H1 (cell line): ENCODE data around the gene MYBPC2. TPM values are rescaled to one million over a fixed set of nuclear protein-coding genes. Genes with fewer than 3 reads are reported as not detected.

ENCODE experiments used
- CTCF ChIA-PET: fragments of 300-600 bp; sonication (Branson Sonifier 250); formaldehyde crosslinking; loops from one replicate; lab custom pipeline; 2021; ENCODE audit not compliant: partially characterized antibody; lab: Charles Lee
- POLR2A ChIA-PET: fragments of 300-600 bp; sonication (Branson Sonifier 250); formaldehyde crosslinking; loops from one replicate; lab custom pipeline; 2021; ENCODE audit warnings: inconsistent platforms; ENCODE audit not compliant: partially characterized antibody; lab: Charles Lee
- DNase-seq, 2 experiments: peaks; one replicate each; pipeline versions ENCODE4 v3.0.0 to v3.0.0-alpha.2; 2010 to 2022; ENCODE audit warnings: low spot score in 2 of 2, low read depth in 1 of 2, mixed read lengths in 1 of 2
- FAIRE-seq: peaks from 2 replicates; lab custom pipeline; 2011; peaks lifted over from hg19 to GRCh38; lab: Jason Lieb, UNC
- H2AFZ ChIP-seq: 2 replicates; pipeline ENCODE4 v1.8.1; 2012; ENCODE audit warnings: low read length, inconsistent platforms
- H2AK5ac ChIP-seq: 2 replicates; pipeline ENCODE4 v1.6.1; 2013; ENCODE audit warnings: low read depth, low read length
- H2BK120ac ChIP-seq: replicated peaks from 2 replicates; pipeline ENCODE3; 2013; ENCODE audit warnings: low read depth, low read length, inconsistent platforms
- H2BK12ac ChIP-seq: 2 replicates; pipeline ENCODE4 v1.6.1; 2013; ENCODE audit warnings: low read depth, low read length
- H2BK15ac ChIP-seq: 2 replicates; pipeline ENCODE4 v1.6.1; 2013; ENCODE audit warnings: low read length
- H2BK20ac ChIP-seq: 2 replicates; pipeline ENCODE4 v1.6.1; 2013; ENCODE audit warnings: low read length
- H2BK5ac ChIP-seq: 2 replicates; pipeline ENCODE4 v1.6.1; 2013; ENCODE audit warnings: low read depth, low read length
- H3K14ac ChIP-seq: 2 replicates; pipeline ENCODE4 v1.6.1; 2013; ENCODE audit warnings: inconsistent platforms; ENCODE audit not compliant: insufficient read length
- H3K18ac ChIP-seq: 2 replicates; pipeline ENCODE4 v1.6.1; 2013; ENCODE audit warnings: low read length; ENCODE audit errors: extremely low read depth
- H3K23ac ChIP-seq: 2 replicates; pipeline ENCODE4 v1.6.1; 2013; ENCODE audit warnings: inconsistent platforms; ENCODE audit not compliant: insufficient read length
- H3K23me2 ChIP-seq: 2 replicates; pipeline ENCODE4 v1.6.1; 2013; ENCODE audit warnings: low read depth, low read length
- H3K27ac ChIP-seq: 2 replicates; pipeline ENCODE4 v1.6.1; 2011; ENCODE audit warnings: low read depth, low read length, inconsistent platforms
- H3K27me3 ChIP-seq, 4 experiments: replicated peaks in 1 of 4; 1 replicate in 1 of 4; 2 replicates in 3 of 4; pipeline versions ENCODE4 v1.6.1 to v1.8.1; 2011 to 2013; ENCODE audit warnings: low read length in 3 of 4, mild to moderate bottlenecking in 3 of 4, inconsistent platforms in 2 of 4, mixed read lengths in 2 of 4, moderate library complexity in 1 of 4; ENCODE audit not compliant: control insufficient read depth in 3 of 4, insufficient read depth in 3 of 4; ENCODE audit errors: extremely low read depth in 1 of 4
- H3K36me3 ChIP-seq, 4 experiments: 2 replicates each; pipeline versions ENCODE4 v1.6.1 to v1.8.1; 2011 to 2013; ENCODE audit warnings: mild to moderate bottlenecking in 4 of 4, low read length in 3 of 4, moderate library complexity in 2 of 4, control low read depth in 1 of 4, inconsistent platforms in 1 of 4; ENCODE audit not compliant: insufficient read depth in 4 of 4, control insufficient read depth in 2 of 4
- H3K4ac ChIP-seq: replicated peaks from 2 replicates; pipeline ENCODE3; 2013; ENCODE audit warnings: low read length, low read depth, mixed read lengths, inconsistent platforms; ENCODE audit not compliant: insufficient read length
- H3K4me1 ChIP-seq, 4 experiments: replicated peaks in 1 of 4; 1 replicate in 1 of 4; 2 replicates in 3 of 4; pipeline versions ENCODE4 v1.6.1 to v1.8.1; 2011 to 2013; ENCODE audit warnings: low read length in 3 of 4, inconsistent platforms in 2 of 4, mixed read lengths in 1 of 4; ENCODE audit not compliant: insufficient read depth in 4 of 4, control insufficient read depth in 3 of 4
- H3K4me2 ChIP-seq, 2 experiments: 2 replicates each; pipeline versions ENCODE4 v1.6.1 to v1.8.1; 2011 to 2013; ENCODE audit warnings: low read depth in 2 of 2, low read length in 2 of 2, control low read depth in 1 of 2, inconsistent platforms in 1 of 2, mild to moderate bottlenecking in 1 of 2; ENCODE audit not compliant: insufficient read depth in 1 of 2
- H3K4me3 ChIP-seq, 4 experiments: fragments of 200-600, 300-600 bp in 1 of 4; sonication (generic), shearing (Covaris generic), sonication (Bioruptor Twin) in 1 of 4; 2 replicates each; pipeline versions ENCODE4 v1.5.1 to v1.8.1; 2011 to 2016; ENCODE audit warnings: low read length in 4 of 4, low read depth in 3 of 4, control low read depth in 2 of 4, inconsistent platforms in 2 of 4, mild to moderate bottlenecking in 2 of 4, mixed read lengths in 1 of 4, moderate library complexity in 1 of 4; ENCODE audit not compliant: insufficient read depth in 2 of 4; ENCODE audit errors: extremely low read depth in 1 of 4
- H3K56ac ChIP-seq: replicated peaks from 2 replicates; pipeline ENCODE3; 2013; ENCODE audit warnings: low read depth, mild to moderate bottlenecking, mixed read lengths, low read length, inconsistent platforms; ENCODE audit not compliant: insufficient read length
- H3K79me1 ChIP-seq: 2 replicates; pipeline ENCODE4 v1.6.1; 2013; ENCODE audit warnings: low read depth, low read length, control low read depth
- H3K79me2 ChIP-seq, 2 experiments: 2 replicates each; pipeline versions ENCODE4 v1.6.1 to v1.8.1; 2012 to 2013; ENCODE audit warnings: low read length in 2 of 2, mild to moderate bottlenecking in 2 of 2, inconsistent platforms in 1 of 2; ENCODE audit not compliant: insufficient read depth in 2 of 2, control insufficient read depth in 1 of 2
- H3K9ac ChIP-seq, 4 experiments: replicated peaks in 1 of 4; 1 replicate in 1 of 4; 2 replicates in 3 of 4; pipeline versions ENCODE4 v1.6.1 to v1.8.1; 2011 to 2013; ENCODE audit warnings: low read depth in 3 of 4, low read length in 3 of 4, control low read depth in 2 of 4, mild to moderate bottlenecking in 2 of 4, moderate library complexity in 2 of 4, inconsistent platforms in 1 of 4; ENCODE audit errors: extremely low read depth in 1 of 4
- H3K9me3 ChIP-seq, 2 experiments: 2 replicates each; pipeline versions ENCODE4 v1.6.1 to v1.8.1; 2012 to 2013; ENCODE audit warnings: mild to moderate bottlenecking in 2 of 2, moderate library complexity in 2 of 2, control low read depth in 1 of 2, inconsistent platforms in 1 of 2, low read depth in 1 of 2, low read length in 1 of 2, mixed read lengths in 1 of 2; ENCODE audit not compliant: insufficient read depth in 2 of 2
- H4K20me1 ChIP-seq, 2 experiments: replicated peaks in 1 of 2; 2 replicates each; pipeline versions ENCODE3 to v1.8.1; 2011 to 2013; ENCODE audit warnings: inconsistent platforms in 2 of 2, low read length in 2 of 2, mild to moderate bottlenecking in 1 of 2; ENCODE audit not compliant: insufficient read depth in 2 of 2, control insufficient read depth in 1 of 2
- H4K5ac ChIP-seq: 2 replicates; pipeline ENCODE4 v1.6.1; 2013; ENCODE audit warnings: low read length, low read depth, mixed read lengths, inconsistent platforms; ENCODE audit not compliant: insufficient read length
- H4K8ac ChIP-seq: 2 replicates; pipeline ENCODE4 v1.8.0; 2013; ENCODE audit warnings: mild to moderate bottlenecking, moderate library complexity, low read length, inconsistent platforms; ENCODE audit not compliant: insufficient read depth; ENCODE audit errors: extremely low read depth
- H4K91ac ChIP-seq: replicated peaks from 2 replicates; pipeline ENCODE3; 2013; ENCODE audit warnings: low read length, mixed read lengths, inconsistent platforms; ENCODE audit not compliant: insufficient read length
- SAP30 ChIP-seq: fragments of 300-600 bp; sonication (generic); IDR thresholded peaks from 2 replicates; pipeline ENCODE4 v1.7.1; 2012; ENCODE audit warnings: low read length, moderate library complexity, mild to moderate bottlenecking, inconsistent platforms; ENCODE audit not compliant: insufficient read depth, insufficient replicate concordance
- SRF ChIP-seq: IDR thresholded peaks from 2 replicates; pipeline ENCODE4 v1.6.1; 2011; ENCODE audit warnings: mild to moderate bottlenecking, low read depth, low read length, moderate library complexity
- WGBS, 2 experiments: shearing (Covaris generic) in 1 of 2; methylation state at CpG; one replicate each; pipeline versions ENCODE4 v1.1.6 to v1.1.7; 2013 to 2015; ENCODE audit warnings: low lambda C conversion rate in 2 of 2, mixed read lengths in 2 of 2, inconsistent platforms in 1 of 2, low coverage in 1 of 2, missing lambda C conversion rate in 1 of 2; ENCODE audit not compliant: insufficient replicate concordance in 2 of 2, insufficient coverage in 1 of 2, insufficient read length in 1 of 2; ENCODE audit errors: extremely low coverage in 1 of 2, missing lambda C conversion rate in 1 of 2; 5-methylcytosine and 5-hydroxymethylcytosine counted together
- polyA plus RNA-seq, 7 experiments: library from polyadenylated mRNA; depleted of rRNA in 3 of 7; stranded (reverse) in 5 of 7; unstranded in 2 of 7; fragments of >200 nt in 5 of 7; fragments of 200-250 nt in 2 of 7; gene quantifications; 1 replicate in 5 of 7; 2 replicates in 1 of 7; 4 replicates in 1 of 7; pipeline versions ENCODE4 v1.2.1 to v1.2.3, GENCODE V29; 2011 to 2013; ENCODE audit warnings: missing spikeins in 2 of 7, mixed read lengths in 2 of 7
- total RNA-seq: library from RNA; stranded (reverse); fragmentation: NEBNext Ultra II Directional; extraction: Animal tissue kit (Norgen Biotek cat#: 25700); gene quantifications from 2 replicates; pipeline ENCODE4 v1.2.1, GENCODE V29; 2021

MYBPC2 gene
- total and polyA plus RNA-seq, 2 of the 8 experiments (the other 6 are each of a cell fraction or from before 2014, with no cell fraction given), result 1.8 to 3.1 TPM

DNA sequence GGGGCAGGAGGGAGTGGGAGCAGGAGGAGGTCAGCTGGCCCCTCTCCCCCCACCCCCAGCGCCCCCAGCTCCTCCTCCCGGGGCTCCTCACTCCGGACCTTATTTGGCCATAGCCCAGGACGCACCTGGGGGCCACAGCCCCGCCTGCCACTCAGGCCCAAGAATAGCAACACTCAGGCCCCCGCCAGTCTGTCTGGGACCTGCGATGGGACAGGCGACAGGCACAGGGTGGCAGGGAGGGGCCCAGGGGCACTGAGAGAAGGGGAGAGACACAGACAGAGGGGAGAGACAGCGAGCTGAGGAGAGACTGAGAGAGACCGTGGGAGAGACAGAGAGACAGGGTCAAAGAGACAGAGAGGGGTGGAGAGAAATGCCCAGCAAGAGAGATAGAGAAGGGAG, 68.1 kb downstream of the MYBPC2 start:
- H2BK20ac ChIP-seq, result no peak overlapping the region

More for the DNA sequence above, 68.1 kb downstream of the MYBPC2 start:
- H3K4me1 ChIP-seq, result peaks cover 0 to 9% (median 3%) of the 10 kb centered on the region in 4 experiments; a peak in 5 of 7 replicates
- H3K4ac ChIP-seq, result no peak overlapping the region
- no peaks in the 10 kb centered on the region for H4K20me1 ChIP-seq
- no peak overlapping the region; the same call in 1 of the 2 replicates for H3K18ac ChIP-seq
- DNase-seq (no peak), FAIRE-seq (no peak)
- H3K56ac ChIP-seq, result no peak overlapping the region
- H3K4me3 ChIP-seq, result no peak overlapping the region
- H3K27ac ChIP-seq, result no peak overlapping the region
- H2BK15ac ChIP-seq, result no peak overlapping the region
- H3K9me3 ChIP-seq, result no peaks in the 10 kb centered on the region
- TF ChIP-seq SRF (peak; percentile 64), SAP30 (no peak)
- H2BK5ac ChIP-seq, result no peak overlapping the region; the same call in 1 of the 2 replicates
- H4K5ac ChIP-seq, result no peak overlapping the region
- H3K79me1 ChIP-seq, result no peaks in the 10 kb centered on the region; the same call in 1 of the 2 replicates
- no peak overlapping the region for H2BK120ac ChIP-seq
- H2BK12ac ChIP-seq, result no peak overlapping the region
- H3K14ac ChIP-seq, result no peak overlapping the region
- H4K91ac ChIP-seq, result no peak overlapping the region
- peak overlapping the region; percentile 65 to 66; a peak in 3 of 4 replicates for H3K4me2 ChIP-seq
- H3K9ac ChIP-seq, result no peak overlapping the region
- H3K79me2 ChIP-seq, result no peaks in the 10 kb centered on the region
- H2AK5ac ChIP-seq, result no peak overlapping the region
- ChIA-PET POLR2A (interaction anchor here (0.6 to 1.7 kb wide), 6 partner anchors 8 to 1354 kb away, joined by 3 to 9 read pairs (median 3); partner anchors contain the start of gene JOSD2), CTCF (interaction anchor here (0.5 to 2.4 kb wide), 8 partner anchors 10 to 282 kb away, joined by 3 to 7 read pairs (median 4); partner anchors contain the start of gene JOSD2)
- H3K23ac ChIP-seq, result no peak overlapping the region
- WGBS, 2 experiments, result 43% methylated on average over 10 of the region's 10 CpGs; no CpG with 5 or more reads in 1 of the 2 experiments
- H2AFZ ChIP-seq, result no peak overlapping the region
- no peak overlapping the region for H4K8ac ChIP-seq
- H3K23me2 ChIP-seq, result peaks cover 3% of the 10 kb centered on the region; the same call in 1 of the 2 replicates
- H3K36me3 ChIP-seq, result no peaks in the 10 kb centered on the region
- peaks cover 1 to 39% (median 36%) of the 10 kb centered on the region in 4 experiments for H3K27me3 ChIP-seq
